ENCODE results near the gene MACROD1. TPM values are rescaled to one million over a fixed set of nuclear protein-coding genes. Genes with fewer than 3 reads are reported as not detected.

Gene MACROD1
- total and polyA plus RNA-seq, 2 of the 13 experiments (the other 11 are each of a cell fraction or from before 2014, with no cell fraction given), result 23.1 to 34.5 TPM

DNA sequence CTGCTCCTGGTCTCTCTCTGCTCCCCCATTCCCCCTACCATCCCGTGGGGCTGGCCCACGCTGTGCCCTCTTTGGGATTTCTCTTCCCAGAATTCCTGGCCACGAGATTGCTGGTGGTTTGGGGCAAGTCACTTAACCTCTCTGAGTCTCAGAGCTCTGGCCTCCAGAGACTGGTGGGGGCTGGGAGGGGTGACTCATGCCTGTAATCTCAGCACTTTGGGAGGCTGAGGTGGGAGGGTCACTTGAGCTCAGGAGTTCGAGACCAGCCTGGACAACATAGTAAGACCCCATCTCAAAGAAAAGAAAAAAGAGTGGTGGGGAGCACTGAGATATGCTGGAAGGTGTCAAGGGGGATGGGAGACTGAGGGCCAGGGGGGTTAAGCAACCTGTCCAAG lies 161.3 kb downstream of the MACROD1 start:
- no peaks in the 10 kb centered on the region for H3K9me3 ChIP-seq (ENCODE audit: low read length)
- WGBS (ENCODE audit: low lambda C conversion rate), result 81% methylated on average over 4 of the region's 4 CpGs
- peak; percentile 98 for TF ChIP-seq ZNF768 (CRISPR knock-in tag; IDR thresholded peaks at IDR 0.05)
- no peak for TF ChIP-seq ZNF430 (CRISPR knock-in tag; IDR thresholded peaks at IDR 0.05)
- peak; percentile 35; the same call in 1 of the 2 replicates for TF ChIP-seq FOSL2 (CRISPR knock-in tag; IDR thresholded peaks at IDR 0.05)
- peak; percentile 68; the same call in 1 of the 2 replicates for TF ChIP-seq ZNF121 (CRISPR knock-in tag; IDR thresholded peaks at IDR 0.05)
- peaks cover 4% of the 10 kb centered on the region; the same call in 1 of the 2 replicates for H4K20me1 ChIP-seq (ENCODE audit: insufficient read depth, low read length)
- H3K4me3 ChIP-seq (replicated peaks in 1 of 3; ENCODE audit: insufficient read depth in 1 of 3, low read depth in 2 of 3, low read length in 3 of 3), result no peak overlapping the region
- intact Hi-C loops (cut with micrococcal nuclease; ENCODE audit: unreplicated experiment) (no loop called here), in situ Hi-C loops (cut with HindIII; ENCODE audit: extremely low pct_ligation_motif_present, low pct_unique_long_range_greater_than_20kb) (no loop called here)
- H3K36me3 ChIP-seq (replicated peaks in 1 of 2; ENCODE audit: control insufficient read depth in 1 of 2, insufficient read depth in 2 of 2, low read length in 2 of 2), result no peaks in the 10 kb centered on the region
- no peaks in the 10 kb centered on the region for H3K79me2 ChIP-seq (ENCODE audit: insufficient read depth, low read length)
- no peak overlapping the region for H2AFZ ChIP-seq (ENCODE audit: low read length)
- ATAC-seq (no peak), FAIRE-seq (no peak), DNase-seq (ENCODE audit: low spot score) (no peak)
- no peak overlapping the region for H3K27ac ChIP-seq (ENCODE audit: extremely low read length, insufficient read depth, low read length)
- H3K4me2 ChIP-seq (ENCODE audit: low read depth, low read length), result no peak overlapping the region
- CTCF ChIA-PET (ENCODE audit: low intra/inter-chr PET ratio, low total read pairs), result no interaction called here
- H3K4me1 ChIP-seq (ENCODE audit: insufficient read depth, low read length), result peaks cover 21% of the 10 kb centered on the region
- no peak overlapping the region for H3K9ac ChIP-seq (ENCODE audit: insufficient read depth, low read depth, low read length)
- no TSS peak for BruUV-seq (replicated peaks)
- POLR2A ChIA-PET, result no interaction called here
- no peaks in the 10 kb centered on the region for H3K27me3 ChIP-seq (ENCODE audit: control insufficient read depth in 1 of 2, insufficient read depth in 2 of 2, low read length in 2 of 2)

DNA sequence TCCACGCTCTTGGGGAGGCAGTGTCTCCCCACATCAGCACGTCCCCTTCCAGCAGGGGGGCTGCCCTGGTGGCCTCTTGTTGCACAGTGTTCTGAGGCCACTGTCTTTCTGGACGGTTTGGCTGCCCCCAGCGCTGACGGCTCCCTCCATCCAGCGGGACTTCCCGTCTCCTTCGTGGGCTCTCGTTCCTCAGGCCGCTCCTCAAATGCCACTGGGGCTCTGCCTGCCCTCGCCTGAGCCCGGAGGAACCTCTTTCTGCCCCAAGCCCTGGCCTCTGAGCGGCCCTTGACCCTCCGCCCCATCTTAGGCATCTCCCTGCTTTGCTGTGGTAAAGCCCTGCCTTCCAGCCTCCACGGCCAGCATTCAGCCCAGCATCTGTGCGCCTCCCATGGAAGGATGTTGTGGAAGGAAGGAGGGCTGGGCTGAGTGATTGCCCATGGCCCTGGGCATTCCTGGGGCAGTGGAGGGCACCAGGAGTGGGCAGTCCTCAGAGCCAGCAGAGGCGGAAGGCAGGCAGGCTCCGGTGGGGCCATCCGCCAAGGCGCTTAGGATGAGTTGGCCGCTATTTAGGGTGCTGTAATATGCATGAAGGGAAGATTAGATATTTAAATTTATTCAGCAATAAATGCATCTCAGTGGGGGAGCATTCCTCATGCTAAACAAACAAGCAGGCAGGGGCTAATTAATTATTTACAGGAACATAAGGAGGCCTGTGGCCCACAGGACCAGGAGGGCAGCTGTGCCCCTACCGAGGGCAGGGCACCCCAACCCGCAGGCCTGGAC lies 161.9 kb downstream of the MACROD1 start:
- 88% methylated on average over 23 of the region's 23 CpGs for WGBS (ENCODE audit: low lambda C conversion rate)
- TF ChIP-seq ZNF616 (CRISPR knock-in tag; IDR thresholded peaks at IDR 0.05; ENCODE audit: low read depth) (no peak), ZNF121 (CRISPR knock-in tag; IDR thresholded peaks at IDR 0.05) (no peak), ZSCAN21 (CRISPR knock-in tag; IDR thresholded peaks at IDR 0.05; ENCODE audit: borderline replicate concordance) (no peak), AGO2 (optimal IDR thresholded peaks at IDR 0.05; ENCODE audit: low read depth, low read length) (peak; percentile 80), NRL (CRISPR knock-in tag; IDR thresholded peaks at IDR 0.05; ENCODE audit: borderline replicate concordance) (no peak), HNRNPL (IDR thresholded peaks at IDR 0.05; ENCODE audit: low read depth, low read length) (0 out of 2 replicates have a peak, but pooled peaks have one; percentile 64)
- TF ChIP-seq, protein P1, sequence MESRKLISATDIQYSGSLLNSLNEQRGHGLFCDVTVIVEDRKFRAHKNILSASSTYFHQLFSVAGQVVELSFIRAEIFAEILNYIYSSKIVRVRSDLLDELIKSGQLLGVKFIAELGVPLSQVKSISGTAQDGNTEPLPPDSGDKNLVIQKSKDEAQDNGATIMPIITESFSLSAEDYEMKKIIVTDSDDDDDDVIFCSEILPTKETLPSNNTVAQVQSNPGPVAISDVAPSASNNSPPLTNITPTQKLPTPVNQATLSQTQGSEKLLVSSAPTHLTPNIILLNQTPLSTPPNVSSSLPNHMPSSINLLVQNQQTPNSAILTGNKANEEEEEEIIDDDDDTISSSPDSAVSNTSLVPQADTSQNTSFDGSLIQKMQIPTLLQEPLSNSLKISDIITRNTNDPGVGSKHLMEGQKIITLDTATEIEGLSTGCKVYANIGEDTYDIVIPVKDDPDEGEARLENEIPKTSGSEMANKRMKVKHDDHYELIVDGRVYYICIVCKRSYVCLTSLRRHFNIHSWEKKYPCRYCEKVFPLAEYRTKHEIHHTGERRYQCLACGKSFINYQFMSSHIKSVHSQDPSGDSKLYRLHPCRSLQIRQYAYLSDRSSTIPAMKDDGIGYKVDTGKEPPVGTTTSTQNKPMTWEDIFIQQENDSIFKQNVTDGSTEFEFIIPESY (CRISPR knock-in tag; IDR thresholded peaks at IDR 0.05), result peak; percentile 85
- TF ChIP-seq, protein P2, sequence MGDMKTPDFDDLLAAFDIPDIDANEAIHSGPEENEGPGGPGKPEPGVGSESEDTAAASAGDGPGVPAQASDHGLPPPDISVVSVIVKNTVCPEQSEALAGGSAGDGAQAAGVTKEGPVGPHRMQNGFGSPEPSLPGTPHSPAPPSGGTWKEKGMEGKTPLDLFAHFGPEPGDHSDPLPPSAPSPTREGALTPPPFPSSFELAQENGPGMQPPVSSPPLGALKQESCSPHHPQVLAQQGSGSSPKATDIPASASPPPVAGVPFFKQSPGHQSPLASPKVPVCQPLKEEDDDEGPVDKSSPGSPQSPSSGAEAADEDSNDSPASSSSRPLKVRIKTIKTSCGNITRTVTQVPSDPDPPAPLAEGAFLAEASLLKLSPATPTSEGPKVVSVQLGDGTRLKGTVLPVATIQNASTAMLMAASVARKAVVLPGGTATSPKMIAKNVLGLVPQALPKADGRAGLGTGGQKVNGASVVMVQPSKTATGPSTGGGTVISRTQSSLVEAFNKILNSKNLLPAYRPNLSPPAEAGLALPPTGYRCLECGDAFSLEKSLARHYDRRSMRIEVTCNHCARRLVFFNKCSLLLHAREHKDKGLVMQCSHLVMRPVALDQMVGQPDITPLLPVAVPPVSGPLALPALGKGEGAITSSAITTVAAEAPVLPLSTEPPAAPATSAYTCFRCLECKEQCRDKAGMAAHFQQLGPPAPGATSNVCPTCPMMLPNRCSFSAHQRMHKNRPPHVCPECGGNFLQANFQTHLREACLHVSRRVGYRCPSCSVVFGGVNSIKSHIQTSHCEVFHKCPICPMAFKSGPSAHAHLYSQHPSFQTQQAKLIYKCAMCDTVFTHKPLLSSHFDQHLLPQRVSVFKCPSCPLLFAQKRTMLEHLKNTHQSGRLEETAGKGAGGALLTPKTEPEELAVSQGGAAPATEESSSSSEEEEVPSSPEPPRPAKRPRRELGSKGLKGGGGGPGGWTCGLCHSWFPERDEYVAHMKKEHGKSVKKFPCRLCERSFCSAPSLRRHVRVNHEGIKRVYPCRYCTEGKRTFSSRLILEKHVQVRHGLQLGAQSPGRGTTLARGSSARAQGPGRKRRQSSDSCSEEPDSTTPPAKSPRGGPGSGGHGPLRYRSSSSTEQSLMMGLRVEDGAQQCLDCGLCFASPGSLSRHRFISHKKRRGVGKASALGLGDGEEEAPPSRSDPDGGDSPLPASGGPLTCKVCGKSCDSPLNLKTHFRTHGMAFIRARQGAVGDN (CRISPR knock-in tag; IDR thresholded peaks at IDR 0.05), result 0 out of 2 replicates have a peak, but pooled peaks have one; percentile 11
- H2AFZ ChIP-seq (ENCODE audit: low read length), result no peak overlapping the region
- no peak for ATAC-seq
- ChIA-PET CTCF (ENCODE audit: low intra/inter-chr PET ratio, low total read pairs) (no interaction called here), POLR2A (no interaction called here)
- DNase-seq (ENCODE audit: low spot score), result no peak
- in situ Hi-C loops (cut with HindIII; ENCODE audit: extremely low pct_ligation_motif_present, low pct_unique_long_range_greater_than_20kb) (no loop called here), intact Hi-C loops (cut with micrococcal nuclease; ENCODE audit: unreplicated experiment) (no loop called here)
- peaks cover 4% of the 10 kb centered on the region; the same call in 1 of the 2 replicates for H4K20me1 ChIP-seq (ENCODE audit: insufficient read depth, low read length)
- no peak overlapping the region for H3K9ac ChIP-seq (ENCODE audit: insufficient read depth, low read depth, low read length)
- H3K27ac ChIP-seq (ENCODE audit: extremely low read length, insufficient read depth, low read length), result no peak overlapping the region
- no peak for FAIRE-seq
- H3K9me3 ChIP-seq (ENCODE audit: low read length), result no peaks in the 10 kb centered on the region
- H3K27me3 ChIP-seq (ENCODE audit: control insufficient read depth in 1 of 2, insufficient read depth in 2 of 2, low read length in 2 of 2), result no peaks in the 10 kb centered on the region
- H3K4me1 ChIP-seq (ENCODE audit: insufficient read depth, low read length), result peaks cover 21% of the 10 kb centered on the region
- no TSS peak for BruUV-seq (replicated peaks)
- no peaks in the 10 kb centered on the region; a peak in 1 of 5 replicates for H3K36me3 ChIP-seq (replicated peaks in 1 of 2; ENCODE audit: control insufficient read depth in 1 of 2, insufficient read depth in 2 of 2, low read length in 2 of 2)
- H3K4me3 ChIP-seq (replicated peaks in 1 of 3; ENCODE audit: insufficient read depth in 1 of 3, low read depth in 2 of 3, low read length in 3 of 3), result no peak overlapping the region
- H3K4me2 ChIP-seq (ENCODE audit: low read depth, low read length), result no peak overlapping the region
- H3K79me2 ChIP-seq (ENCODE audit: insufficient read depth, low read length), result no peaks in the 10 kb centered on the region

Measured in HepG2 (cell line).